Measurements from ENCODE around the gene TMEM43. TPM values are rescaled to one million over a fixed set of nuclear protein-coding genes. Genes with fewer than 3 reads are reported as not detected.
A peak's percentile ranks its signal among the peaks of the same experiment; 100 is the strongest.

Gene TMEM43
- total and polyA plus RNA-seq, 10 of the 15 experiments (the other 5 are each of a cell fraction or from before 2014, with no cell fraction given): 7.2 to 33.0 (median 18.5) TPM

DNA sequence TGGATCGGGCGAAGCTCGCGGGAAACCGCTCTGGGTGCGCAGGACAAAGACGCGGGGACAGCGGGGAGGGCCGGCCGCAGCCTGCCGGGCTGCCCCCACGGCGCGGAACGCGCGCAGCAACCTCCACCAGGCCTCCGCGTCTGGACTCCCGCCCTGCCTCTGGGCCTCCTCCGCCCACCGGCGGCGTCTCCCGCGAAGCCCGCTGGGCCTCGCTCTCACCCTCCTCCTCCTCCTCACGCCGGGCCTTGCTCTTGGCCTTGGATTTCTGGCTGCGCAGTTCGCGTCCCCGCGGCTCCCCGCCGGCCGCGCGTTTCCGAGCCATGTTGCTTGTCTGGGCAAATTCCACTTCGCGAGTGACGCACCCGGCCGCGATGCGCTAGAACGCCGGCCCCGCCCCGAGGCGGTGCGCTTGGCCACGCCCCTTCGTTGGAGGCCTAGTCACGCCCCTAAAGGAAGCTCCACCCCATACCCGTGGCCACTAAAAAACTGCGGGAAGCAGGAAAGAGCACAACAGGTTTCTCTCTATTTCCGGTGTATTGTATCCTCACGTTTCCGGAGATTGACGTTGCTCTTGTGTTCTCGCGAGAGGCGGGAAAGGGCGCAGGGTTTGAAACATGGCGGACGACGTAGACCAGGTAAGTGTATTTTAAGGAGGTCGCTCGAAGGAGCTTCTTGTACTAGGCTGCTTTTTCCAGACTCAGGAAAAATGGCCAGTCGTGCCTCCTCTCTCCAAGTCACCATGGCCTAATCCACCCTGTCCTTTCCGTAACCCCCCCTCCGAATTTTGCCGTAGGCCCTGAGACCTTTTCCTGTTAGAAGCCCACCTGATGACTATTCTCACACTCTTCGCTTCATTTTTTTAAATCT, 53.6 kb downstream of the TMEM43 start, which contains the start of the genes LSM3 and XPC (continued):
- TF ChIP-seq ZBTB40 (IDR thresholded peaks at IDR 0.05; ENCODE audit: borderline replicate concordance) (peak; percentile 89), ZNF687 (IDR thresholded peaks at IDR 0.05) (peak; percentile 73), NFIC (IDR thresholded peaks at IDR 0.05; ENCODE audit: low read depth, low read length) (peak; percentile 43; the same call in 1 of the 2 replicates), ATF3 (IDR thresholded peaks at IDR 0.05; ENCODE audit: borderline replicate concordance, extremely low read depth, low read depth, low read length) (no peak), SMC3 (IDR thresholded peaks at IDR 0.05; ENCODE audit: borderline replicate concordance, low read length) (no peak), ZNF217 (IDR thresholded peaks at IDR 0.05) (no peak), CEBPB (IDR thresholded peaks at IDR 0.05; ENCODE audit: borderline replicate concordance in 1 of 2, low read depth in 2 of 2, low read length in 2 of 2) (no peak), TBL1XR1 (IDR thresholded peaks at IDR 0.05; ENCODE audit: low read depth, low read length) (no peak; the same call in 1 of the 2 replicates), CHD2 (IDR thresholded peaks at IDR 0.05; ENCODE audit: borderline replicate concordance, low read depth, low read length) (peak; percentile 100), IRF4 (IDR thresholded peaks at IDR 0.05; ENCODE audit: low read depth, low read length) (no peak), RBBP5 (conservative IDR thresholded peaks at IDR 0.05) (no peak), HCFC1 (IDR thresholded peaks at IDR 0.05; ENCODE audit: low read length) (peak; percentile 66), ATF7 (IDR thresholded peaks at IDR 0.05; ENCODE audit: low read depth) (peak; percentile 87), NFYA (IDR thresholded peaks at IDR 0.05; ENCODE audit: borderline replicate concordance, low read depth, low read length) (no peak), USF2 (IDR thresholded peaks at IDR 0.05; ENCODE audit: borderline replicate concordance, low read depth, low read length) (no peak), NKRF (conservative IDR thresholded peaks at IDR 0.05) (peak; percentile 83), HDAC2 (IDR thresholded peaks at IDR 0.05) (no peak), NR2F1 (conservative IDR thresholded peaks at IDR 0.05) (no peak; the same call in 1 of the 2 replicates)
